Motor neuron (in vitro differentiated cells): ENCODE data around the gene COLEC12. TPM values are rescaled to one million over a fixed set of nuclear protein-coding genes. Genes with fewer than 3 reads are reported as not detected.

ENCODE experiments used
- ATAC-seq, 8 experiments: fragments of 200-7000 bp; cut with Tn5 transposase; replicated peaks in 6 of 8; 2 replicates each; pipeline ENCODE4 v1.8.0; 2021; ENCODE audit warnings: mild to moderate bottlenecking in 8 of 8, moderate library complexity in 8 of 8
- H3K27ac ChIP-seq, 2 donors: fragments of 250-450 bp; sonication (Bioruptor Pico); 2 replicates each; pipeline ENCODE4 v1.9.0; 2021; ENCODE audit warnings: antibody characterized with exemption in 2 of 2, mild to moderate bottlenecking in 2 of 2, moderate library complexity in 1 of 2
- H3K4me1 ChIP-seq, 2 donors: fragments of 250-450 bp; sonication (Bioruptor Pico); replicated peaks in 1 of 2; 2 replicates each; pipeline ENCODE4 v1.6.1; 2021; ENCODE audit warnings: antibody characterized with exemption in 2 of 2, mild to moderate bottlenecking in 2 of 2, moderate library complexity in 1 of 2
- H3K4me3 ChIP-seq, 5 donors: fragments of 250-450 bp; sonication (Bioruptor Pico); 2 replicates each; pipeline ENCODE4 v1.9.0; 2021; ENCODE audit warnings: antibody characterized with exemption in 5 of 5, mild to moderate bottlenecking in 5 of 5, moderate library complexity in 4 of 5
- WGBS, 10 experiments: fragments of 450-650 bp; shearing (Covaris generic); methylation state at CpG; one replicate each; pipeline ENCODE4 v1.0.0; 2022; 5-methylcytosine and 5-hydroxymethylcytosine counted together
- in situ Hi-C, 9 experiments: fragments of 400-800 bp; cut with MboI; loops; one replicate each; pipeline ENCODE4 v1.15.0; 2021; ENCODE audit warnings: low sequenced_read_pairs in 9 of 9, low pct_unique_long_range_greater_than_20kb in 2 of 9; ENCODE audit not compliant: unreplicated experiment in 9 of 9
- total RNA-seq, 8 experiments: library from RNA; unstranded; fragments of 300-600 nt; gene quantifications; 2 replicates each; pipeline versions ENCODE4 v1.2.3 to v1.2.4, GENCODE V29; 2022

Gene COLEC12
- total RNA-seq, 8 experiments from 2014 or later = 0.49 to 103 (median 3.7) TPM

- peak in 1 of 8 experiments; percentile 26 for ATAC-seq
- in situ Hi-C loops = no loop called here
- Histone ChIP-seq H3K27ac (no peak overlapping the region), H3K4me3 (no peak overlapping the region), H3K4me1 (no peaks in the 10 kb centered on the region)
- 57 to 100% (median 83%) methylated on average over 1 to 4 of the region's 4 CpGs; no CpG with 5 or more reads in 2 of the 10 experiments for WGBS, 10 experiments
Observed at GRCh38 chr18:484749-485464, 15.6 kb downstream of the COLEC12 start.

GRCh38 chr18:478681-479080 is 21.8 kb downstream of the COLEC12 start:
- 42 to 100% (median 87%) methylated on average over 1 to 5 of the region's 5 CpGs for WGBS, 10 experiments
- no peak overlapping the region for H3K4me3 ChIP-seq
- in situ Hi-C loops = no loop called here
- H3K4me1 ChIP-seq = peaks cover 0 to 3% of the 10 kb centered on the region in 2 donors
- peak in 3 of 8 experiments; percentile 34 to 62 (median 38) for ATAC-seq
- H3K27ac ChIP-seq = no peak overlapping the region

GRCh38 chr18:477565-477964 is 22.9 kb downstream of the COLEC12 start:
- WGBS, 10 experiments = 42 to 100% (median 73%) methylated on average over 1 to 2 of the region's 2 CpGs; no CpG with 5 or more reads in 4 of the 10 experiments
- ATAC-seq = no peak

GRCh38 chr18:476251-476664 is 24.2 kb downstream of the COLEC12 start:
- peak in 1 of 8 experiments; percentile 59 for ATAC-seq
- in situ Hi-C loops = no loop called here
- Histone ChIP-seq H3K27ac (no peak overlapping the region), H3K4me3 (no peak overlapping the region), H3K4me1 (peaks cover 0 to 3% of the 10 kb centered on the region in 2 donors)
- 64 to 100% (median 82%) methylated on average over 3 to 6 of the region's 6 CpGs; no CpG with 5 or more reads in 2 of the 10 experiments for WGBS, 10 experiments

More at GRCh38 chr18:477565-477964, 22.9 kb downstream of the COLEC12 start:
- Histone ChIP-seq H3K27ac (no peak overlapping the region), H3K4me3 (no peak overlapping the region), H3K4me1 (peaks cover 0 to 3% of the 10 kb centered on the region in 2 donors)
- in situ Hi-C loops = no loop called here

GRCh38 chr18:475202-476031 is 25.1 kb downstream of the COLEC12 start:
- 20 to 100% (median 71%) methylated on average over 1 to 10 of the region's 12 CpGs; no CpG with 5 or more reads in 1 of the 10 experiments for WGBS, 10 experiments
- in situ Hi-C loops = no loop called here
- Histone ChIP-seq H3K27ac (no peak overlapping the region), H3K4me1 (peaks cover 0 to 3% of the 10 kb centered on the region in 2 donors), H3K4me3 (no peak overlapping the region)
- peak in 3 of 8 experiments; percentile 26 to 42 (median 31) for ATAC-seq

- Histone ChIP-seq H3K4me1 (peaks cover 2 to 4% of the 10 kb centered on the region in 2 donors), H3K4me3 (no peak overlapping the region), H3K27ac (no peak overlapping the region)
- ATAC-seq = no peak
- whole genome bisulfite sequencing, 10 experiments = 92 to 100% (median 95%) methylated on average over 1 to 3 of the region's 4 CpGs; no CpG with 5 or more reads in 7 of the 10 experiments
- in situ Hi-C loops = no loop called here
Observed at GRCh38 chr18:474416-474815, 26.1 kb downstream of the COLEC12 start.

GRCh38 chr18:473802-474201 is 26.7 kb downstream of the COLEC12 start:
- no peak overlapping the region for H3K27ac ChIP-seq
- peaks cover 7 to 8% of the 10 kb centered on the region in 2 donors for H3K4me1 ChIP-seq
- in situ Hi-C loops = no loop called here
- no peak overlapping the region for H3K4me3 ChIP-seq
- 50 to 100% (median 100%) methylated on average over 1 of the region's 1 CpG; no CpG with 5 or more reads in 5 of the 10 experiments for WGBS, 10 experiments
- no peak for ATAC-seq

GRCh38 chr18:471716-472115 is 28.8 kb downstream of the COLEC12 start:
- no peak overlapping the region for H3K27ac ChIP-seq
- 33 to 100% (median 73%) methylated on average over 1 to 3 of the region's 3 CpGs; no CpG with 5 or more reads in 2 of the 10 experiments for WGBS, 10 experiments
- in situ Hi-C loops = no loop called here

GRCh38 chr18:470661-471501 is 29.6 kb downstream of the COLEC12 start:
- WGBS, 10 experiments = 19 to 99% (median 90%) methylated on average over 1 to 5 of the region's 5 CpGs
- in situ Hi-C loops = no loop called here
- H3K4me3 ChIP-seq = no peak overlapping the region
- peak in 1 of 8 experiments; percentile 43 for ATAC-seq
- peaks cover 7 to 13% of the 10 kb centered on the region in 2 donors for H3K4me1 ChIP-seq
- H3K27ac ChIP-seq = no peak overlapping the region

More at GRCh38 chr18:471716-472115, 28.8 kb downstream of the COLEC12 start:
- peaks cover 7 to 13% of the 10 kb centered on the region in 2 donors for H3K4me1 ChIP-seq
- no peak overlapping the region for H3K4me3 ChIP-seq
- no peak for ATAC-seq

GRCh38 chr18:468955-469790 is 31.3 kb downstream of the COLEC12 start:
- in situ Hi-C loops = no loop called here
- peak in 7 of 8 experiments; percentile 29 to 86 (median 77) for ATAC-seq
- Histone ChIP-seq H3K4me3 (no peak overlapping the region), H3K27ac (no peak overlapping the region), H3K4me1 (peaks cover 10 to 15% of the 10 kb centered on the region in 2 donors)
- 23 to 86% (median 57%) methylated on average over 4 to 10 of the region's 13 CpGs; no CpG with 5 or more reads in 2 of the 10 experiments for WGBS, 10 experiments

- 37 to 100% (median 66%) methylated on average over 1 to 8 of the region's 12 CpGs for WGBS, 10 experiments
- Histone ChIP-seq H3K27ac (peak overlapping the region in 1 of 2 donors; percentile 46), H3K4me1 (peaks cover 14 to 25% of the 10 kb centered on the region in 2 donors), H3K4me3 (no peak overlapping the region)
- in situ Hi-C loops = no loop called here
- ATAC-seq = peak in 5 of 8 experiments; percentile 75 to 84 (median 82)
Observed at GRCh38 chr18:463827-464541, 36.5 kb downstream of the COLEC12 start.
